ENCODE measurements around the gene IGFBP1.
"Not testable (repeated sequence)": the region's sequence is repeated elsewhere in the genome, so short reads cannot be mapped to it uniquely, and the experiment has no call there.

The IGFBP1 gene

GRCh38 chr7:45888185-45888992 is at the start of gene IGFBP1:
Gene IGFBP1, plus strand, starts transcription at chr7:45888488. Its CDS starts 165 bp downstream, at chr7:45888653.
- DNase-seq (ENCODE audit: insufficient read length, low spot score) (no peak), FAIRE-seq (no peak)

GRCh38 chr7:45838852-45839251 is 49.4 kb upstream of the IGFBP1 start:
- not testable (repeated sequence) for FAIRE-seq; DNase-seq (ENCODE audit: insufficient read length, low spot score)

GRCh38 chr7:45841926-45842717 is 46.2 kb upstream of the IGFBP1 start:
- DNase-seq (ENCODE audit: insufficient read length, low spot score); FAIRE-seq: not testable (repeated sequence)

- not testable (repeated sequence) for DNase-seq (ENCODE audit: insufficient read length, low spot score); FAIRE-seq
Observed at GRCh38 chr7:45846536-45846935, 41.8 kb upstream of the IGFBP1 start.

GRCh38 chr7:45848734-45849133 is 39.6 kb upstream of the IGFBP1 start:
- DNase-seq (ENCODE audit: insufficient read length, low spot score); FAIRE-seq: not testable (repeated sequence)

- not testable (repeated sequence) for FAIRE-seq; DNase-seq (ENCODE audit: insufficient read length, low spot score)
Observed at GRCh38 chr7:45852984-45853383, 35.3 kb upstream of the IGFBP1 start.

- DNase-seq (ENCODE audit: insufficient read length, low spot score); FAIRE-seq: not testable (repeated sequence)
Observed at GRCh38 chr7:45853491-45853890, 34.8 kb upstream of the IGFBP1 start.

- not testable (repeated sequence) for DNase-seq (ENCODE audit: insufficient read length, low spot score); FAIRE-seq
Observed at GRCh38 chr7:45855680-45856079, 32.6 kb upstream of the IGFBP1 start.

- DNase-seq (ENCODE audit: insufficient read length, low spot score); FAIRE-seq: not testable (repeated sequence)
Observed at GRCh38 chr7:45856888-45857287, 31.4 kb upstream of the IGFBP1 start.

GRCh38 chr7:45863715-45864114 is 24.6 kb upstream of the IGFBP1 start:
- FAIRE-seq (no peak), DNase-seq (ENCODE audit: insufficient read length, low spot score) (no peak)

GRCh38 chr7:45865594-45866410 is 22.5 kb upstream of the IGFBP1 start:
- DNase-seq (ENCODE audit: insufficient read length, low spot score), result no peak
- no peak for FAIRE-seq

- FAIRE-seq (no peak), DNase-seq (ENCODE audit: insufficient read length, low spot score) (no peak)
Observed at GRCh38 chr7:45867471-45867870, 20.8 kb upstream of the IGFBP1 start.

- DNase-seq (ENCODE audit: insufficient read length, low spot score), result no peak
- no peak for FAIRE-seq
Observed at GRCh38 chr7:45869426-45869825, 18.9 kb upstream of the IGFBP1 start.

GRCh38 chr7:45872116-45873034 is 15.9 kb upstream of the IGFBP1 start:
- DNase-seq (ENCODE audit: insufficient read length, low spot score) (no peak), FAIRE-seq (no peak)

GRCh38 chr7:45873035-45873354 is 15.3 kb upstream of the IGFBP1 start, which contains the start of gene CCDC201:
Gene CCDC201, minus strand, starts transcription at chr7:45873082. Its CDS starts 75 bp downstream, at chr7:45873007.
- no peak for DNase-seq (ENCODE audit: insufficient read length, low spot score)
- no peak for FAIRE-seq

- FAIRE-seq (no peak), DNase-seq (ENCODE audit: insufficient read length, low spot score) (no peak)
Observed at GRCh38 chr7:45873355-45873754, 14.9 kb upstream of the IGFBP1 start.

- DNase-seq (ENCODE audit: insufficient read length, low spot score), result no peak
Observed at GRCh38 chr7:45874408-45875131, 13.7 kb upstream of the IGFBP1 start.

GRCh38 chr7:45876519-45876918 is 11.8 kb upstream of the IGFBP1 start:
- DNase-seq (ENCODE audit: insufficient read length, low spot score) (no peak), FAIRE-seq (no peak)

More at GRCh38 chr7:45874408-45875131, 13.7 kb upstream of the IGFBP1 start:
- no peak for FAIRE-seq

Measured in GM19239 (cell line).